Stimulated activated CD4-positive, alpha-beta T cell treated with anti-CD3 and anti-CD28 coated beads, Interleukin-4, amount 100 ng/mL, for 24 hours (primary cell): ENCODE results near the gene KLC3.
"Not testable (repeated sequence)": the region's sequence is repeated elsewhere in the genome, so short reads cannot be mapped to it uniquely, and the experiment has no call there.

Experiments
- DNase-seq: peaks from one replicate; pipeline ENCODE4 v3.0.0-alpha.2; 2020

KLC3 gene

GRCh38 chr19:45320997-45321775, 19.4 kb upstream of the KLC3 start:
- no peak for DNase-seq

GRCh38 chr19:45321848-45322247, 18.7 kb upstream of the KLC3 start:
- DNase-seq, result no peak

DNA sequence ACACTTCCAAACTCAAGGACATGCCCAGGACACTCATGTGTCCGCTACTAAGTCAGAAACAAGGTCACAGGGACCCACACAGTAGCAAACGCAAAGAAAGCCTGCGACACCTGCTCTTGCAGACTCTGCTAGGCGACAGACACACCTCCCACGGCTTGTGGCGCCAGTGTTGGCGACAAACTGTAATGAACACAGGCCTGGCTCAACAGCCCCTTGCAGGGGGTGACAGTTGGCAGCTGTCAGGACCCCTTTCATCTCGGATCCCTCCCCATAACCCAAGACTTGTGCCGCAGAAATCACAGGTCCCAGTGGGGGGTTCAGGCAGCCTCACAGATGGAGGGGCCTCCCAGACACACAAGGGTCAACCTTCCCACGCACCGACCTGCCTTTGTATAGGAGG, 18.2 kb upstream of the KLC3 start:
- DNase-seq, result no peak

GRCh38 chr19:45322744-45323281, 17.7 kb upstream of the KLC3 start, which contains the start of gene CKM:
CKM (minus strand) TSS chr19:45322875; CDS start chr19:45319713, 3,162 bp downstream.
- DNase-seq, result no peak

DNA sequence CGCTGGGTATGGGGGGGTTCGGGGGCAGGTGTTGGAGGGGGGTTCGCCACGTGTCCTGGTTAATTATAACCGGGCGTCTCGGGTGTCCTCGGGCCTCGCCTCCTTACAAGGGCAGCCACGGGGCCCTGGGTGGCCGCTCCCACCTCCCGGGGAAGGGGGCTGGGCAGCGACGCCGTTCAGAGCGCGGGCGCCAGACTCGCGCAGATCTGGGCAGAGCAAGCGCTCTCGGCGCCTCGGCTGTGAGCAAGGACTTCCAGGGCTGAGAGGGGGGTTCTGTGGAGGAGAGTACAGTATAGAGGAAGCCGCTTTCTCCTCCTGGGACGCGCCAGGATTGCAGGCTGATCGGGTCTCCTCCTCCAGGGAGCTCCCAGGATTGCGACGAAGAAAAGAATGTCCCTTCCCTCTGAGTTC, 16.9 kb upstream of the KLC3 start:
- no peak for DNase-seq

- DNase-seq, result no peak
These were observed 16.1 kb upstream of the KLC3 start for GRCh38 chr19:45324349-45324907.

DNA sequence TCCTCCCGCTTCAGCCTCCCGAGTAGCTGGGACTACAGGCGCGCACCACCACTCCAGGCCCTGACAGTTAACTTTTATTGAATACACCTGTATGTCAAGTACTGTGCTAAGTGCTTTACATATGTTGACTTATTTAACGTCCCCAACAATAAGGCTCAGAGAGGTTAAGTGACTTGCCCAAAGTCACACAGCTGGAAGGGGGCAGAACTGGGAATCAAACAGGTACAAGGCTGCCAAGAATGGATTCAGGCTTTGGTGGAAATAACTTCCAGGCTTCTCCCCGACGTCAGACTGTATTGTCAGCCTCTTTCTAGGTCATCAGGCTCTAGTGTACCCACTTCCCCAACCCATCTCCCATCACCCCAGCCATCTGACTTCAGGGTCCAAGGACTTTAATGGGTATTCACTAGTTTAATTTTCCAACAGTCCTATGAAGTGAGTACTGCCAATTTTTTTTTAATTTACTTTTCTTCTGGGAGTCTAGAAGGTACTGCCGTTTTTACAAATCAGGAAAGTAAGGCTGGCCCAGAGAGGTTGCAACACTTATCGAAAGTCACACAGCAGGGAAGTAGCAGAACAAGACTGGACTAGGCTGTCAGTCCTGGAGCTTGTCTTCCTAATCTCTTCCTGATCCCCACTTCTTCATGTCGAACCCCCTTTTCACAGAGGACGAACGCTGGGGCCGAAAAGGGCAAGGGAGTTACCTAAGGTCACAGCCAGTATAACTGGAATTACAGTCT, 13.0 kb upstream of the KLC3 start:
- no peak for DNase-seq

DNA sequence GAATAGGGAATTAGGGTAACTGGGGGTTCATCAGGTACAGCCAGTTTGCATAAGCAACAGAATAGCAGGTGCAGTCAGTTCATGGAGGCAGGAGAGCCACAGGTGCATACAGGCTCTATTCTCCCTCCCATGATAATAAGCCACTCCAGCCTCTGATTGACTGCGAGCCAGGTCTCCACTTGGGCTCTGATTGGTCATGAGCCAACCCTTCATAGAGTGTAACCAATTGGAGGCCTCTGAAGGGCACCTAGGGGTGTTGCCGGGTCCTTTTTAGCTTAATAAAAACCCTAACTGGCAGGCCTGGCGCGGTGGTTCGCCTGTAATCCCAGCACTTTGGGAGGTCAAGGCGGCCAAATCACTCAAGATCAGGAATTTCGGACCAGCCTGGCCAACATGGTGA, 9.1 kb upstream of the KLC3 start:
- DNase-seq, result no peak

DNA sequence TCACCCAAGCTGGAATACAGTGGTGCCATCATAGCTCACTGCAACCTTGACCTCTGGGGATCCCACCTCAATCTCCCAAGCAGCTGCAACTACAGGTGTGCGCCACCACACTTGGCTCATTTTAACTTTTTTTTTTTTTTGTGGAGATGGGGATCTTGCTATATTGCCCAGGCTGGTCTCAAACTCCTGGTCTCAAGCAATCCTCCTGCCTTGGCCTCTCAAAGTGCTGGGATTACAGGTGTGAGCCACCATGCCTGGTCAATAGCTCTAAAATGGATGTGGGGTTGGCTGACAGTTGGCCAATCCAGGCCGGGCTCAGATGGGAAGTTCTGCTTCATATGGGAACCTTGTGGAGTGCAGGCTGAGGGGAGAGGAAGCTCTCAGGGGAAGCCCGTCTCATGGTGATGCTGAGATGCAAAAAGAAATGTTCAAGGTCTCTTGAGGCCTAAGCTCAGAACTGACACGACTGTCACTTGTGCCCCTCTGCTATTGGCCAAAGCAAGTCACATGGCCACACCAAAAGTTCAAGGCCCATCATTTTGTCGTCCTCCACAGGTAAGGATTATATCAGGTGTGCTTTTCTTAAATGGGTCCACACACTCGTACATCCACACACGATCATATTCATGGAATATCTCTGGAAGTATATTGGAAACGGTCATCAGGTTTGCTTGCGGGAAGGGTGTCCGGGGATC, 6.8 kb upstream of the KLC3 start:
- DNase-seq, result no peak

GRCh38 chr19:45334881-45335280, 5.7 kb upstream of the KLC3 start:
- not testable (repeated sequence) for DNase-seq

DNA sequence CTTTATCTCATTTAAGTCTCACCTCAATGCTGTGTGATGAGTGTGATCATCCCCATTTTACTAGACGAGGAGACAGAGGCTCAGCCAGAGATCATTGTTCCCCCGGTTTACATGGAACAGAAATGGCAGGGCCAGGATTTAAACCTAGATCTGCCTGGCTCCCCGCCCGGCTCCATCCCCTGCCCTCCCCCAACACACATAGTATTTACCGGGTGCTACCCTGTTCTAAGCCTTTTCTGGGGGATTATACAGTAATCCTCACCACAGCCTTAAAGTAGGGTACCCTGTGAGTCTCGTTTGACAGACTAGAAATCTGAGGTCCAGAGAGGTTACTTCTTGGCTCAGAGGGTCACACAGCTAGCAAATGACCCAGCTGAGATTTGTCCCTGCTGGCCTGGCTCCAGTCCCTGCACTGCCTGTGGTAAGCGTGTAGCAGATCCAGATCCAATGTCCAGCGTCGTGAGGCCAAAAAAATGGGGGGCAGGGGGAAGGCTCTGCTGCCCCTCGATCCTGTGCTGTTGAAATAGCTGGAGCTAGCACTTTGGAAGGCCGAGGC, 3.8 kb upstream of the KLC3 start:
- no peak for DNase-seq

DNA sequence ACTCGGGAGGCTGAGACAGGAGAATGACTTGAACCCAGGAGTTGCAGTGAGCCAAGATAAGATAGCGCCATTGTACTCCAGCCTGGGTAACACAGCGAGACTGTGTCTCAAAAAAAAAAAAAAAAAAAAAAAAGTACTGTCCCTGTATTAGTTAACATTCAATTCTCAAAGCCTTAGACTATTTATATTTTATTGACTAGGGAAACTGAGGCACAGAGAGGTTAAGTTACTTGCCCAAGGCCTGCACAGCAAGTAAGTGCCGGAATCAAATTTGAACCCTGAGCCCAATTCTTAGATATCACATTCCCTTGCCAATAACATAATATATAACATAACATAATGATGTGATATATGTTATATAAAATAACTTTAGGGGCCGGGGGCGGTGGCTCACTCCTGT, 921 bp upstream of the KLC3 start:
- no peak for DNase-seq

DNA sequence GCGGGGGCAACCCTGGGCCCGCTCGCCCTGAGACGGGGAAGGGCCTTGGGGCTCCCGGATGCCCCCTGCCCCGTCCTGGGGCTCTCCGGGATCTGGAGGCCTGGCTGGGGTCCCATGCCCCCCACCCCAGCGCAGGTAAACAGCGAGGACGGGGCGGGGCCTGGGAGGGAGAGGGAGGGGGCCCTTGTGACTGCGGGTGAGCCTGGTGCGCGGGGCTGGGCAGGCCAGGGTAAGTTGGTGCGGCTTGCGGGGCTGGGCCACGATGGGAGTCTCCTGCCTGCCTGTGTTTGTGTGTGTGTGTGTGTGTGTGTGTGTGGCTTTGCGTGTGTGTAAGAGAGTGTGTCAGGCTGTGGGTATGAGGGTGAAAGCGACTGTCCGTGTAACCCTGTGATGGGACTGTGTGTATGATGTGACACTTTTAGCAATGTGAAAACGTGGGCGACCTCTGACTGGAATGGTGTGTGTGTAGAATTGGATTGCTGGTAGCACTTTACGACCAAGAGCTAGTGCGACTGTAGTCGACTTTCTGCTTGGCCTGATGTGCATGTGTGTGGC, 426 bp downstream of the KLC3 start:
- no peak for DNase-seq

DNA sequence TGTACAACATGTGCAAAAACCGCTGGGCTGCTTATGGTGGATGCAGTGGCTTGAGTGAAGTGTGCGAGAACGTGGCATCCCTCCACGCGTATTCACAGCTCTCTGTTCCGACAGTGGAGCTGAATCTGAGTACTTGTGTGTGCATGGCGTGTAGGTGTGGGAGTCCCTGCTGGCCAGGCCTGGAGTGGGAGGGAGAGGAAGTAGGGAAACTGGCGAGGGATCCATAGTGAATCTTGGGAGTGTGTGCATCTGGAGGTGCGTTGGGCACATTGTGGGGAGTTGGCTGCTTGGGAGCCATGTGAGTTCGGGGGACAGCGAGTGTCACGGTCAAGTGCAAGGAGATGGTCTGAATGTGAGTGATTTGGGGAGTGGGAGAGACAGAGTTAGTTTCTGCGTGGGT, 2.4 kb downstream of the KLC3 start:
- no peak for DNase-seq

DNA sequence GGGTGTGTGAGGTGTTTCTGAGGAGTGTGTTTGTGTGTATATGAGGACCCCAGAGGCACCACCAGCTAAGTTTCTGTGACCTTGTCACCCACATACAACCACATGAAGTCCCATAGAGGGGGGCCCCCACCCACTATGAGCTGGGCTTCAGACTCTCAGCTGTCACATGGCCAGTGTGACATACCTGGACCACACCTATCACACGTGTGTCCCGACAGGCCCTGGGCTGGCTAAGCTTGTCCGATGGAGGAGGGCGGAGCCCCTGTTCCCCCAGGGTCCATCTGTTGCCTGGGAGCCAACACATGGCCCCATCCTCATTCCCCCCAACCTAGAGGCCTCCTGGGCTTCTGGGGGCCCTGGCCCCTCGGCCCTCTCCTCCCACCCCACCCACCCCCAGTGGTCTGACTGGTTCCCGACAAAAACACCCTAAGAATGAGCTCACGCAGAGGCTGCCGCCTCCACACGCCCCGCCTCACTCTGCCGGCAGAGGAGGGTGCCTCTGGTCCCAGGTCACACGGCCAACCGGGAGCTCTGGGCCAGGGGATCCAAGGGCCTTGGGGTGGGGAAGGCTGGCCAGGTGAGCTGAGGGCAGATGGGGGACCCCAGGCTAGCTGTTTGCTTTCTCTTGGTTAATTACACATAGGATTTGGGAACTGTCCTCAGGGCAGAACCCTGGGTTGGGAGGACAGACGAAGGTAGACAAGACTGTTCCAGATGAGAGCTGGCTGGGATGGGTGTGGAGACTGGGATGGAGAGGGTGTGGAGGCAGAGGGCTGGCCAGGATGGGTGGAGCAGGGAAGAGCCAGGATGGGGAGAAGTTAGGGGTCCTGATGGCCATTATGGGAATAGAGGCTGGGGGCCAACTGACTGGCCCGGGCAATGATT, 4.3 kb downstream of the KLC3 start:
- DNase-seq, result no peak

- DNase-seq, result no peak
These were observed 4.9 kb downstream of the KLC3 start for GRCh38 chr19:45345506-45345860.

GRCh38 chr19:45346449-45346848, 5.9 kb downstream of the KLC3 start:
- no peak for DNase-seq

DNA sequence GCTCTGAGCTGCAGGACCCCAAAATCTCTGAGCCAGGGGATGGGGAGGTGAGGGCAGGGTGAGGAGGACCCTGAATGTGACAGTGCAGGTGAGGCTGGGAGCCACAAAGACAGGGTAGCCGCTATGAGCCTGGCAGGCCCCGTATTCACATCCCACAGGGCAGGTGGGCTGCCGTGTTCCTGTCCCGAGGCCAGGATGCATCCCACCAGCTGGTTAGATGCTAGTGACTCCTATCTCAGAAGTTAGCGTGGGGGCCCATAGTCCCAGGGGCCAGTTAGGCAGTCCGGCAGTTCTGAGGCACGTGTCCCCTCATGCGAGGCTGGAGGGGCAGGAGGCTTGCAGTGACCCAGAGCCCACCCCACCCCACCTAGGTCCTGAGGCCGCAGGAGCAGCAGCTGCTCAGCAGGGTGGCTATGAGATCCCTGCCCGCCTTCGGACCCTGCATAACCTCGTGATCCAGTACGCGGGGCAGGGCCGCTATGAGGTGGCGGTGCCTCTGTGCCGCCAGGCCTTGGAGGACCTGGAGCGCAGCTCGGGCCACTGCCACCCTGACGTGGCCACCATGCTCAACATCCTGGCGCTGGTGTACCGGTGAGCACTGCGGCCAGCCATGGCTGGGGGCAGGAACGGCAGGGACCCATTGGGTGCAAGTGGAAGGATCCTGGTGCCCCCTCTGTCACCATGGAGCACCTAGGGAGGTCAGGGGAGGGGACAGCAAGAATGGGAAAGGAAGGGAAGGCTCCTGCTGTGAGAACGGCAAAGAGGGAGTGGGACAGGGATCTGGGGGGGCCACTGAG, 7.2 kb downstream of the KLC3 start:
- DNase-seq, result no peak

DNA sequence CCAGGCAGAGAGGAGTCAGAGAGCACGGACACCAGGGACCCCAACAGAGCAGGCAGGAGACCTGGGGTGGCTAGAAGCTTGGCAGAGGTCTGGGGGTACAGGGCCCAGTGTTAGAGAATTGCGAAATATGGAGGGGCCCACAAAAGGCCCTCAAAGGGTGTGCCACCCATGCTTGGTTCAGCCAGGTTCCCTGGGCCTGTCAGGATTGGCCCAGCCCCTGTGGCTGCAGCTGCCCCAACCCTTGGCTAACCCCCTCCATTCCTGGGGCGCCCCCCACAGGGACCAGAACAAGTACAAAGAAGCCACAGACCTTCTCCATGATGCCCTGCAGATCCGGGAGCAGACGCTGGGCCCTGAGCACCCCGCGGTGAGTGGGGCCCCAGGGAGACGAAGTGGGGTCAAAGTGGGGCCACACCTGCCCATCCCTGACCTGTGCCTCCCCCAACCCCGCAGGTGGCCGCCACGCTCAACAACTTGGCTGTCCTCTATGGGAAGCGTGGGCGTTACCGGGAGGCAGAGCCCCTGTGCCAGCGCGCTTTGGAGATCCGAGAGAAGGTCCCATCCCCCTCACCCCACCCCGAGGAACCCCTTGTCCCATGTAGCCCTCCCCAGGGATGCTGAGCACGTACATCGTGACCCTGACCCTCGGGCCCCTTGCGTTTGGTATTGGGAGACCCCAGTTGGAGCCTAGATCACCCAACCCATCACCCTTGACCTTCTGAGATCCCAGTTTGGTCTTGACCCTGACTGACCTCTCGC, 8.0 kb downstream of the KLC3 start:
- no peak for DNase-seq

DNA sequence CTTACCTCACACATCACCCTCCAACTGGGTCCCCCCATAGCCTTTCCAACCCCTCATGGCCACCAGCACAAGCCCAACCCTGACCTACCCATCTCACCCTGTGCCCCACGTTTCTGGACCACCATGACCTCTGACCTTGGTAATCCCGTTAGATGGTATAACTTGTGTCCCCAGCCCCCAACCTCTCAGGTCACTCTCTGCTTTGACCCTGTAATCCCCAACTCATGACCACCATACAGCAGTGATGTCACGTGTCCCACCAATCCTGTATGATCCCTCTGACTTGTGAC, 8.5 kb downstream of the KLC3 start:
- no peak for DNase-seq
